HG03025 (cell line): ENCODE results near the gene SLC35F5.
A peak's percentile ranks its signal among the peaks of the same experiment; 100 is the strongest.
"Not testable (repeated sequence)": the region's sequence is repeated elsewhere in the genome, so short reads cannot be mapped to it uniquely, and the experiment has no call there.

Source experiments
- ATAC-seq: cut with Tn5 transposase; IDR thresholded peaks from one replicate; pipeline ENCODE4 v1.9.1; 2021; ENCODE audit warnings: mild to moderate bottlenecking, moderate library complexity; ENCODE audit not compliant: unreplicated experiment, low FRiP score

Gene SLC35F5, protein sequence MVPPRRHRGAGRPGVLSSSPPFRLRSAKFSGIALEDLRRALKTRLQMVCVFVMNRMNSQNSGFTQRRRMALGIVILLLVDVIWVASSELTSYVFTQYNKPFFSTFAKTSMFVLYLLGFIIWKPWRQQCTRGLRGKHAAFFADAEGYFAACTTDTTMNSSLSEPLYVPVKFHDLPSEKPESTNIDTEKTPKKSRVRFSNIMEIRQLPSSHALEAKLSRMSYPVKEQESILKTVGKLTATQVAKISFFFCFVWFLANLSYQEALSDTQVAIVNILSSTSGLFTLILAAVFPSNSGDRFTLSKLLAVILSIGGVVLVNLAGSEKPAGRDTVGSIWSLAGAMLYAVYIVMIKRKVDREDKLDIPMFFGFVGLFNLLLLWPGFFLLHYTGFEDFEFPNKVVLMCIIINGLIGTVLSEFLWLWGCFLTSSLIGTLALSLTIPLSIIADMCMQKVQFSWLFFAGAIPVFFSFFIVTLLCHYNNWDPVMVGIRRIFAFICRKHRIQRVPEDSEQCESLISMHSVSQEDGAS

GRCh38 chr2:113756355-113757137 lies at the start of gene SLC35F5:
SLC35F5 (minus strand) TSS chr2:113756642; CDS start chr2:113756409, 233 bp downstream.
- peak; percentile 89 for ATAC-seq

DNA sequence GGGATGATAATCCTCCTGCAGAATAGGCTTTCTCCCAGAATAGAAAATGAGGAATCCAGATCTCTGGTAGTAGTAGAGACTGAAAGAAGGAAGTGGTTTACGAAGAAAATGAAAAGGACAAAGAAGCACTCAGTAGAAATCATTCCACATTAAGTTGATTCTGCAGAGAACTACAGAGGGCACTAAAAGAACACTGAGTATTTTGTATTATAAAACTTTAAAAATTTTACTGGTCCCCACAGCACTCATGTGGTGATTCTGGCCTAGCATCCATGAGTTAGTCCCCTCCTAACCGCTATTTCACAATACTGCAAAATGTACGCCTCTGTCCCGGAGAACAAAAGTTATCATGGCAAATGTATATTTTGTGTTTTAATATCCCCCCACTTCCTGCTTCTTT lies 42.9 kb upstream of the SLC35F5 start:
- no peak for ATAC-seq

- no peak for ATAC-seq
Observed at GRCh38 chr2:113797237-113797636, 40.8 kb upstream of the SLC35F5 start.

- no peak for ATAC-seq
Observed at GRCh38 chr2:113796592-113797175, 40.2 kb upstream of the SLC35F5 start.

GRCh38 chr2:113795405-113795920 lies 39.0 kb upstream of the SLC35F5 start:
- ATAC-seq, result no peak

- peak; percentile 96 for ATAC-seq
Observed at GRCh38 chr2:113791697-113792590, 35.5 kb upstream of the SLC35F5 start.

- ATAC-seq, result no peak
Observed at GRCh38 chr2:113784823-113785744, 28.6 kb upstream of the SLC35F5 start.

DNA sequence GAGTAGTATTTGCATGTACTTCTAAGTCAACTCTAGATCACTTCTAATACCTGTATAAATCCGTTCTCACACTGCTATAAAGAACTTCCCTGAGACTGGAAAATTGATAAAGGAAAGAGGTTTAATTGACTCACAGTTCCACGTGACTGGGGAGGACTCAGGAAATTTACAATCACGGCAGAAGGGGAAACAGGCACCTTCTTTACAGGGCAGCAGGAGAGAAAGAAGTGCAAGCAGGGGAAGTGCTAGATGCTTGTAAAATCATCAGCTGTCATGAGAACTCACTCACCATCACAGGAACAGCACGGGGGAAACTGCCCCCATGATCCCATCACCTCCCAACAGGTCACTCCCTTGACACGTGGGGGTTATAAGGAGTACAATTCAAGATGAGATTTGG lies 24.0 kb upstream of the SLC35F5 start:
- ATAC-seq, result no peak

DNA sequence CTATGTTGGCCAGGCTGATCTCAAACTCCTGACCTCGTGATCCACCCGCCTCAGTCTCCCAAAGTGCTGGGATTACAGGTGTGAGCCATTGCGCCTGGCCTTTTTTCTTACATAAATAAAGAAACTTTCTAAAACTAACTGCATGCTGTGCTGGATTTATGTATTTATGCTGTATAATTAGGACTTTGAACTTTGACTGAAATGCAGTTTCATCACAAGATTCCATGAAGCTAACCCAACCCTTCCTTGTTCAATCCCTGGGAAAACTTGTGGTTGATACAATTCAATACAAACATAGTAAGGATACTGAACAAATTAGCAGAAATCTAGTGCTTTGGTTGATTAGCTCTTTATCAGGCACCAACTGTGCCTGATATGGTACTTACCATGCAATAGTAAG lies 20.9 kb upstream of the SLC35F5 start:
- ATAC-seq, result no peak

DNA sequence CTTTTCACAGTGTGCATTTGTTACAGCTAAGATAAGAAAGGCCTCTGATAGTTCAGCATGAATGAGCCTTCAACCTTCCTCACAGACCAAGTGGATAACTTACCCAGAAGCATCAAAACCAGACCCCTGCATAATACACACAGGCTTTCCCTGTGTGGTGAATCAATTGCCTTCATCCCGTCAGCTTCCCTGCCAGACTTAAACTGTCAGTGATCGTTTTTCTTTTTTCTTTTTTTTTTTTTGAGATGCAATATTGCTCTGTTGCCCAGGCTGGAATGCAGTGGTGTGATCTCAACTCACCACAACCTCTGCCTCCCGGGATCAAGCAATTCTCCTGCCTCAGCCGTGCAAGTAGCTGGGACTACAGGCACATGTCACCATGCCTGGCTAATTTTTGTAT lies 20.5 kb upstream of the SLC35F5 start:
- no peak for ATAC-seq

- not testable (repeated sequence) for ATAC-seq
Observed at GRCh38 chr2:113774616-113775015, 18.2 kb upstream of the SLC35F5 start.

DNA sequence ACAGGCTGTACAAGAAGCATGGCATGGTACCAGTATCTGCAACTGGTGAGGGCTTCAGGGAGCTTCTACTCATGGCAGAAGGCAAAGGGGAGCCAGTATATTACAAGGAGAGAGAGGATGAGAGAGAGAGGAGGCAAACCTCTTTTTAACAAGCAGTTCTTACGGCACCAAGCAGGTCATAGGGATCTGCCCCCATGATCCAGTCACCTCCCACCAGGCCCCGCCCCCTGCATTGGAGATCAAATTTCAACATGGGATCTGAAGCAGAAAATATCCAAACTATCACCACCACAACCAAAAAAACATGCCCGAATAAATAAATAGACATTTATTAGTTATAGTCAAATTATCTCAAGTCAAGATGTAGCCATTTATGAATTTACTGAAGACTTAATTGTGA lies 14.5 kb upstream of the SLC35F5 start:
- no peak for ATAC-seq

- no peak for ATAC-seq
Observed at GRCh38 chr2:113769555-113769954, 13.1 kb upstream of the SLC35F5 start.

- no peak for ATAC-seq
Observed at GRCh38 chr2:113768770-113769169, 12.3 kb upstream of the SLC35F5 start.

- ATAC-seq, result no peak
Observed at GRCh38 chr2:113767811-113768460, 11.5 kb upstream of the SLC35F5 start.

DNA sequence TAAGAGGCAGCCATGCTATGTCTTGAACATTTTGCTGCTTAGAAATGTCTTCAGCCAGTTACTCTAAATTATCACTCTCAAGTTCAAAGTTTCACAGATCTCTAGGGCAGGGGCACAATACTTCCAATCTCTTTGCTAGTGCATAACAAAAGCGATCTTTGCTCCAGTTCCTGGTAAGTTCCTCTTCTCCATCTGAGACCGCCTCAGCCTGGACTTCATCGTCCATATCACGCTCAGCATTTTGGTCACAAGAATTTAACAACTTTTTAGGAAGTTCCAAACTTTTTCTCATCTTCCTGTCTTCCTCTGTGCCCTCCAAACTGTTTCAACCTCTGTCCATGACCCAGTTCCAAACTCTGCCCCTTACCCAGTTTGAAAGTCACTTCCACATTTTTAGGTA lies 8.8 kb upstream of the SLC35F5 start:
- ATAC-seq, result no peak

DNA sequence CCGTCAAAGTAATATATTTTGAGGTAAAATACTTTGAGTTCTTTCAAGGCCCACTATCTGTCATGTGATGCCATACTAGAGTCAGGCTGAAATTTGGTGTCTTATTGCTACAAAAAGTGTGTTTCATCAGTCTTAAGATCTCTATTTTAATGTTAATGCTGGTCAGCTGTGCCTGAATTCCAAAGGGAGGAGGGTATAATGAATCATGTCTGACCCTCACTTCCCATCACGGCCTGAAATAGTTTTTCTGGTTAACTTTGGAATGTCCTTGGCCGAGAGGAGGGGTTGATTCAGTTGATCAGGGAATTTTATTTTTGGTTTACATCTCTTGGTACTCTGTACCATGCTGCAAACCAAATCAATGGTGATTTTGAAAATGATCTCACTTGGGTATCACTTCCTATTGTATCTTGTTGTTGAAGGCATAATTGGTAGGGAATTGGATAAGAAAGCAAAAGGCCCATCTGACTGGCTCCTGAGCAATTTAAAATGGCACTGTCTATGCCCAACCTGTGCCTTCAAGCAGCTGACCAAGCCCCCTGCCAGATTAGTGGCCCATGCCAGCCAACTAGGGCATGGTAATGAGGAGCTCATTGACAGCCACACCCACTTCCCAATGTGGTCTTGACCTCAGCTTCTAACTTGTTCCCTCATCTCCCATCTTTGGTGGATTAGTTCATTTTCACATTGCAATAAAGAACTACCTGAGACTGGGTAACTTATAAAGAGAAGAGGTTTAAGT lies 6.1 kb upstream of the SLC35F5 start:
- ATAC-seq, result no peak

- ATAC-seq, result no peak
Observed at GRCh38 chr2:113760400-113760799, 4.0 kb upstream of the SLC35F5 start.
